IMR-90 (cell line): Measurements from ENCODE around the gene ALPK3. TPM values are rescaled to one million over a fixed set of nuclear protein-coding genes. Genes with fewer than 3 reads are reported as not detected.

Source experiments
- ATAC-seq: fragments of 200-7000 bp; cut with Tn5 transposase; 2 replicates; pipeline ENCODE4 v1.9.1; 2020; ENCODE audit warnings: low read depth, mild to moderate bottlenecking, moderate library complexity
- BruUV-seq: library from RNA; stranded (reverse); fragments of 400-500 nt; replicated peaks from 2 replicates; lab custom pipeline; 2021; lab: Mats Ljungman, UMichigan
- CTCF ChIA-PET: fragments of 300-600 bp; formaldehyde crosslinking; extraction: SDS; loops from one replicate; lab custom pipeline; 2021; ENCODE audit warnings: antibody characterized with exemption; lab: Yijun Ruan, JAX
- POLR2A ChIA-PET: fragments of 300-600 bp; sonication (Branson Sonifier 250); formaldehyde crosslinking; loops from one replicate; lab custom pipeline; 2022; ENCODE audit warnings: antibody characterized with exemption; ENCODE audit not compliant: unreplicated experiment; lab: Charles Lee
- DNase-seq: peaks from one replicate; pipeline ENCODE4 v3.0.0; 2013
- H2AFZ ChIP-seq: replicated peaks from 2 replicates; pipeline ENCODE3; 2013; ENCODE audit warnings: low read length, mild to moderate bottlenecking; ENCODE audit not compliant: poor library complexity
- H2AK5ac ChIP-seq: 2 replicates; pipeline ENCODE4 v1.6.1; 2013; ENCODE audit warnings: low read depth, low read length, inconsistent platforms
- H2AK9ac ChIP-seq: replicated peaks from 2 replicates; pipeline ENCODE3; 2013; ENCODE audit warnings: mild to moderate bottlenecking, low read depth, low read length, moderate library complexity; ENCODE audit not compliant: poor library complexity
- H2BK120ac ChIP-seq: 2 replicates; pipeline ENCODE4 v1.6.1; 2013; ENCODE audit warnings: low read depth, low read length, inconsistent platforms
- H2BK15ac ChIP-seq: 3 replicates; pipeline ENCODE4 v1.6.1; 2013; ENCODE audit warnings: low read depth, low read length, inconsistent platforms
- H2BK20ac ChIP-seq: 2 replicates; pipeline ENCODE4 v1.6.1; 2013; ENCODE audit warnings: low read depth, mild to moderate bottlenecking, inconsistent platforms, low read length, moderate library complexity
- H2BK5ac ChIP-seq: 2 replicates; pipeline ENCODE4 v1.6.1; 2013; ENCODE audit warnings: mild to moderate bottlenecking, low read depth, low read length, inconsistent platforms; ENCODE audit not compliant: poor library complexity, severe bottlenecking
- H3K14ac ChIP-seq: replicated peaks from 2 replicates; pipeline ENCODE4 v1.6.1; 2013; ENCODE audit warnings: low read depth, low read length, inconsistent platforms
- H3K18ac ChIP-seq: 2 replicates; pipeline ENCODE4 v1.6.1; 2013; ENCODE audit warnings: low read depth, low read length, control low read depth
- H3K23ac ChIP-seq: 2 replicates; pipeline ENCODE4 v1.6.1; 2013; ENCODE audit warnings: low read depth, low read length, inconsistent platforms
- H3K27ac ChIP-seq: 2 replicates; pipeline ENCODE4 v1.5.1; 2013; ENCODE audit warnings: mild to moderate bottlenecking, control low read depth, low read length; ENCODE audit not compliant: insufficient read depth
- H3K27me3 ChIP-seq: 2 replicates; pipeline ENCODE4 v1.6.1; 2013; ENCODE audit warnings: low read length; ENCODE audit not compliant: control insufficient read depth, insufficient read depth
- H3K36me3 ChIP-seq: 2 replicates; pipeline ENCODE4 v1.6.1; 2013; ENCODE audit warnings: low read length, mixed read lengths; ENCODE audit not compliant: control insufficient read depth, insufficient read depth
- H3K4ac ChIP-seq: 2 replicates; pipeline ENCODE4 v1.6.1; 2013; ENCODE audit warnings: low read depth, low read length, inconsistent platforms
- H3K4me1 ChIP-seq: 2 replicates; pipeline ENCODE4 v1.6.1; 2013; ENCODE audit warnings: low read length, mixed read lengths; ENCODE audit not compliant: control insufficient read depth, insufficient read depth
- H3K4me2 ChIP-seq: 2 replicates; pipeline ENCODE4 v1.6.1; 2013; ENCODE audit warnings: low read depth, mild to moderate bottlenecking, control low read depth, low read length, moderate library complexity
- H3K4me3 ChIP-seq: 2 replicates; pipeline ENCODE4 v1.5.1; 2013; ENCODE audit warnings: low read depth, mild to moderate bottlenecking, control low read depth, low read length, moderate library complexity; ENCODE audit not compliant: insufficient read depth
- H3K56ac ChIP-seq: 2 replicates; pipeline ENCODE4 v1.6.1; 2013; ENCODE audit warnings: low read length, inconsistent platforms; ENCODE audit not compliant: insufficient read depth; ENCODE audit errors: extremely low read depth
- H3K79me1 ChIP-seq, 2 experiments: 2 replicates each; pipeline ENCODE4 v1.6.1; 2013; ENCODE audit warnings: low read length in 2 of 2, inconsistent platforms in 1 of 2, low read depth in 1 of 2
- H3K9ac ChIP-seq: 2 replicates; pipeline ENCODE4 v1.6.1; 2013; ENCODE audit warnings: low read depth, low read length, control low read depth
- H3K9me1 ChIP-seq: 2 replicates; pipeline ENCODE4 v1.6.1; 2013; ENCODE audit warnings: low read length, inconsistent platforms; ENCODE audit not compliant: insufficient read depth
- H3K9me3 ChIP-seq: 2 replicates; pipeline ENCODE4 v1.6.1; 2013; ENCODE audit warnings: low read length; ENCODE audit not compliant: control insufficient read depth, insufficient read depth
- H4K20me1 ChIP-seq: 2 replicates; pipeline ENCODE4 v1.6.1; 2013; ENCODE audit warnings: low read length, inconsistent platforms; ENCODE audit not compliant: insufficient read depth
- H4K5ac ChIP-seq: 2 replicates; pipeline ENCODE4 v1.6.1; 2013; ENCODE audit warnings: mild to moderate bottlenecking, low read depth, low read length, control low read depth
- H4K8ac ChIP-seq, 2 experiments: 2 replicates each; pipeline ENCODE4 v1.6.1; 2013; ENCODE audit warnings: low read depth in 2 of 2, low read length in 2 of 2, control low read depth in 1 of 2, inconsistent platforms in 1 of 2
- H4K91ac ChIP-seq: 2 replicates; pipeline ENCODE4 v1.6.1; 2013; ENCODE audit warnings: low read depth, low read length, inconsistent platforms; ENCODE audit not compliant: insufficient read depth
- BHLHE40 ChIP-seq: fragments of 150-350 bp; IDR thresholded peaks from 2 replicates; pipeline ENCODE4 v1.6.1; 2016; ENCODE audit warnings: mild to moderate bottlenecking, low read depth, low read length
- CEBPB ChIP-seq: IDR thresholded peaks from 2 replicates; pipeline ENCODE4 v1.6.1; 2012; ENCODE audit warnings: low read depth, low read length, improper control_type of control experiment
- CHD1 ChIP-seq: IDR thresholded peaks from 2 replicates; pipeline ENCODE4 v1.6.1; 2012; ENCODE audit warnings: low read depth, low read length, improper control_type of control experiment
- ELK1 ChIP-seq: fragments of 150-350 bp; IDR thresholded peaks from 2 replicates; pipeline ENCODE4 v1.6.1; 2016; ENCODE audit warnings: low read depth, mild to moderate bottlenecking, low read length, moderate library complexity, borderline replicate concordance
- FOS ChIP-seq: fragments of 150-350 bp; IDR thresholded peaks from 2 replicates; pipeline ENCODE4 v1.6.1; 2016; ENCODE audit warnings: low read depth, low read length
- MAFK ChIP-seq: IDR thresholded peaks from 2 replicates; pipeline ENCODE4 v1.6.1; 2012; ENCODE audit warnings: low read depth, low read length, improper control_type of control experiment
- MAZ ChIP-seq: IDR thresholded peaks from 2 replicates; pipeline ENCODE4 v1.6.1; 2012; ENCODE audit warnings: low read depth, mild to moderate bottlenecking, low read length, improper control_type of control experiment, moderate library complexity, borderline replicate concordance
- MXI1 ChIP-seq: IDR thresholded peaks from 2 replicates; pipeline ENCODE4 v1.6.1; 2012; ENCODE audit warnings: low read depth, mild to moderate bottlenecking, low read length, moderate library complexity, borderline replicate concordance
- NFE2L2 ChIP-seq: fragments of 150-350 bp; IDR thresholded peaks from 2 replicates; pipeline ENCODE4 v1.6.1; 2016; ENCODE audit warnings: low read depth, mild to moderate bottlenecking, low read length
- POLR2A ChIP-seq: IDR thresholded peaks from 2 replicates; pipeline ENCODE4 v1.6.1; 2012; ENCODE audit warnings: mild to moderate bottlenecking, low read depth, low read length
- RAD21 ChIP-seq: IDR thresholded peaks from 2 replicates; pipeline ENCODE4 v1.6.1; 2012; ENCODE audit warnings: low read length, improper control_type of control experiment
- RCOR1 ChIP-seq: IDR thresholded peaks from 2 replicates; pipeline ENCODE4 v1.6.1; 2012; ENCODE audit warnings: mild to moderate bottlenecking, low read length, improper control_type of control experiment; ENCODE audit not compliant: insufficient replicate concordance
- RFX5 ChIP-seq: IDR thresholded peaks from 2 replicates; pipeline ENCODE4 v1.8.0; 2012; ENCODE audit warnings: low read depth, mild to moderate bottlenecking, low read length, moderate library complexity
- SMC3 ChIP-seq: fragments of 150-350 bp; IDR thresholded peaks from 2 replicates; pipeline ENCODE4 v1.6.1; 2016; ENCODE audit warnings: low read depth, mild to moderate bottlenecking, antibody characterized with exemption, low read length, moderate library complexity
- WGBS, 2 experiments: methylation state at CpG; one replicate each; pipeline versions ENCODE4 v1.1.5 to v1.1.7; 2013; ENCODE audit warnings: missing lambda C conversion rate in 2 of 2; ENCODE audit not compliant: insufficient read length in 1 of 2; ENCODE audit errors: extremely low coverage in 2 of 2; 5-methylcytosine and 5-hydroxymethylcytosine counted together
- dilution Hi-C: fragments of 300-500 bp; cut with HindIII; formaldehyde crosslinking; loops from one replicate; pipeline ENCODE4 v1.14.3; 2018; ENCODE audit warnings: low sequenced_read_pairs; ENCODE audit not compliant: unreplicated experiment
- in situ Hi-C: fragments of 300-500 bp; cut with MboI; formaldehyde crosslinking; loops from 3 replicates; pipeline ENCODE4 v1.14.3; 2019; ENCODE audit warnings: low sequenced_read_pairs, inconsistent platforms, mixed read lengths
- intact Hi-C: fragments of 100-400 bp; cut with micrococcal nuclease; formaldehyde crosslinking; loops from 2 replicates; pipeline ENCODE4 v1.10.0; 2022
- polyA plus RNA-seq, 3 experiments: library from polyadenylated mRNA; depleted of rRNA; stranded (reverse); fragments of >200 nt; gene quantifications; 2 replicates each; pipeline ENCODE4 v1.2.3, GENCODE V29; 2012; ENCODE audit warnings: low replicate concordance in 1 of 3
- total RNA-seq: library from RNA; depleted of rRNA; stranded (reverse); fragments of >200 nt; gene quantifications from 2 replicates; pipeline ENCODE4 v1.2.3, GENCODE V29; 2012
- TF ChIP-seq, protein P1 (sequence below): conservative IDR thresholded peaks from 2 replicates; pipeline ENCODE4 v1.5.1; 2012; ENCODE audit warnings: mild to moderate bottlenecking, low read depth, low read length, improper control_type of control experiment
- TF ChIP-seq, protein P2 (sequence below): fragments of 150-350 bp; IDR thresholded peaks from 2 replicates; pipeline ENCODE4 v1.6.1; 2017; ENCODE audit warnings: mild to moderate bottlenecking, antibody characterized with exemption, low read length, low read depth

ALPK3 gene
- total and polyA plus RNA-seq, 2 of the 4 experiments (the other 2 are of a cell fraction) = under 0.01 to 0.26 TPM

GRCh38 chr15:84883466-84883865 is 66.3 kb downstream of the ALPK3 start:
- Histone ChIP-seq H2AK5ac (no peak overlapping the region), H4K8ac (no peak overlapping the region), H4K20me1 (no peaks in the 10 kb centered on the region), H3K14ac (no peak overlapping the region), H4K5ac (no peak overlapping the region), H3K4me2 (no peak overlapping the region), H3K79me1 (no peaks in the 10 kb centered on the region), H3K9me1 (no peaks in the 10 kb centered on the region), H4K91ac (no peak overlapping the region), H3K27ac (no peak overlapping the region), H2BK15ac (no peak overlapping the region), H3K4me3 (no peak overlapping the region), H3K27me3 (peaks cover 34% of the 10 kb centered on the region), H3K23ac (no peak overlapping the region), H2AFZ (no peak overlapping the region), H3K9ac (no peak overlapping the region), H3K4ac (no peak overlapping the region), H3K36me3 (no peaks in the 10 kb centered on the region), H3K18ac (no peak overlapping the region), H3K4me1 (no peaks in the 10 kb centered on the region), H2BK20ac (no peak overlapping the region), H3K56ac (no peak overlapping the region), H2AK9ac (no peak overlapping the region), H2BK5ac (no peak overlapping the region), H3K9me3 (no peaks in the 10 kb centered on the region), H2BK120ac (no peak overlapping the region)
- ATAC-seq (no peak), DNase-seq (no peak)
- ChIA-PET POLR2A (no interaction called here), CTCF (no interaction called here)
- in situ Hi-C loops (no loop called here), intact Hi-C loops (no loop called here), dilution Hi-C loops (no loop called here)
- TF ChIP-seq, protein P1, sequence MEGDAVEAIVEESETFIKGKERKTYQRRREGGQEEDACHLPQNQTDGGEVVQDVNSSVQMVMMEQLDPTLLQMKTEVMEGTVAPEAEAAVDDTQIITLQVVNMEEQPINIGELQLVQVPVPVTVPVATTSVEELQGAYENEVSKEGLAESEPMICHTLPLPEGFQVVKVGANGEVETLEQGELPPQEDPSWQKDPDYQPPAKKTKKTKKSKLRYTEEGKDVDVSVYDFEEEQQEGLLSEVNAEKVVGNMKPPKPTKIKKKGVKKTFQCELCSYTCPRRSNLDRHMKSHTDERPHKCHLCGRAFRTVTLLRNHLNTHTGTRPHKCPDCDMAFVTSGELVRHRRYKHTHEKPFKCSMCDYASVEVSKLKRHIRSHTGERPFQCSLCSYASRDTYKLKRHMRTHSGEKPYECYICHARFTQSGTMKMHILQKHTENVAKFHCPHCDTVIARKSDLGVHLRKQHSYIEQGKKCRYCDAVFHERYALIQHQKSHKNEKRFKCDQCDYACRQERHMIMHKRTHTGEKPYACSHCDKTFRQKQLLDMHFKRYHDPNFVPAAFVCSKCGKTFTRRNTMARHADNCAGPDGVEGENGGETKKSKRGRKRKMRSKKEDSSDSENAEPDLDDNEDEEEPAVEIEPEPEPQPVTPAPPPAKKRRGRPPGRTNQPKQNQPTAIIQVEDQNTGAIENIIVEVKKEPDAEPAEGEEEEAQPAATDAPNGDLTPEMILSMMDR = no peak
- TF ChIP-seq RAD21 = no peak
- TF ChIP-seq FOS = no peak
- no peak for TF ChIP-seq RCOR1
- TF ChIP-seq ELK1 = no peak
- no peak for TF ChIP-seq CHD1
- TF ChIP-seq MXI1 = no peak
- TF ChIP-seq POLR2A = no peak
- TF ChIP-seq SMC3 = no peak
- no peak for TF ChIP-seq NFE2L2
- TF ChIP-seq CEBPB = no peak
- no peak for TF ChIP-seq MAZ
- TF ChIP-seq, protein P2, sequence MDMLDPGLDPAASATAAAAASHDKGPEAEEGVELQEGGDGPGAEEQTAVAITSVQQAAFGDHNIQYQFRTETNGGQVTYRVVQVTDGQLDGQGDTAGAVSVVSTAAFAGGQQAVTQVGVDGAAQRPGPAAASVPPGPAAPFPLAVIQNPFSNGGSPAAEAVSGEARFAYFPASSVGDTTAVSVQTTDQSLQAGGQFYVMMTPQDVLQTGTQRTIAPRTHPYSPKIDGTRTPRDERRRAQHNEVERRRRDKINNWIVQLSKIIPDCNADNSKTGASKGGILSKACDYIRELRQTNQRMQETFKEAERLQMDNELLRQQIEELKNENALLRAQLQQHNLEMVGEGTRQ = no peak
- no peak for TF ChIP-seq MAFK
- no peak for TF ChIP-seq BHLHE40
- no peak for TF ChIP-seq RFX5
- 90% methylated on average over 1 of the region's 6 CpGs; no CpG with 5 or more reads in 1 of the 2 experiments for WGBS, 2 experiments
- BruUV-seq = no TSS peak
